B cell (primary cell): ENCODE measurements around the gene CCHCR1. TPM values are rescaled to one million over a fixed set of nuclear protein-coding genes. Genes with fewer than 3 reads are reported as not detected.

Experiments used
- ATAC-seq: fragments of 200-7000 bp; cut with Tn5 transposase; one replicate; pipeline ENCODE4 v1.10.0; 2021; ENCODE audit warnings: low read depth, mild to moderate bottlenecking, moderate number of reproducible peaks, moderate library complexity
- CTCF ChIA-PET: fragments of 350-600 bp; sonication (Branson Sonifier 250); formaldehyde crosslinking; loops from one replicate; lab custom pipeline; 2021; ENCODE audit warnings: antibody characterized with exemption, inconsistent platforms; lab: Charles Lee
- POLR2A ChIA-PET: fragments of 350-600 bp; sonication (Branson Sonifier 250); formaldehyde crosslinking; loops from one replicate; lab custom pipeline; 2021; ENCODE audit warnings: antibody characterized with exemption; lab: Charles Lee
- DNase-seq: peaks from one replicate; pipeline ENCODE4 v3.0.0; 2013
- H2AFZ ChIP-seq: 2 replicates; pipeline ENCODE4 v1.6.1; 2012; ENCODE audit warnings: mild to moderate bottlenecking, low read depth, low read length; ENCODE audit not compliant: insufficient read depth, poor library complexity, severe bottlenecking
- H3K27ac ChIP-seq, 2 donors: 1 replicate in 1 of 2; 2 replicates in 1 of 2; pipeline ENCODE4 v1.5.1; 2012 to 2013; ENCODE audit warnings: low read length in 2 of 2, mild to moderate bottlenecking in 2 of 2, moderate library complexity in 1 of 2
- H3K27me3 ChIP-seq, 4 experiments: fragments of 200-600 bp in 1 of 4; sonication (generic) in 1 of 4; replicated peaks in 1 of 4; 1 replicate in 2 of 4; 2 replicates in 2 of 4; pipeline versions ENCODE4 v1.6.1 to v1.7.0; 2013 to 2016; ENCODE audit warnings: low read length in 3 of 4, mild to moderate bottlenecking in 2 of 4, mixed read lengths in 1 of 4, moderate library complexity in 1 of 4; ENCODE audit not compliant: insufficient read depth in 4 of 4, control insufficient read depth in 3 of 4; ENCODE audit errors: control extremely low read depth in 1 of 4
- H3K36me3 ChIP-seq, 2 experiments: replicated peaks in 1 of 2; 1 replicate in 1 of 2; 2 replicates in 1 of 2; pipeline versions ENCODE4 v1.6.1 to v1.7.1; 2013; ENCODE audit warnings: low read length in 1 of 2; ENCODE audit not compliant: insufficient read depth in 2 of 2, control insufficient read depth in 1 of 2; ENCODE audit errors: control extremely low read depth in 1 of 2, extremely low read depth in 1 of 2
- H3K4me1 ChIP-seq, 2 donors: fragments of 200-600 bp in 1 of 2; sonication (generic) in 1 of 2; 1 replicate in 1 of 2; 2 replicates in 1 of 2; pipeline versions ENCODE4 v1.5.1 to v1.6.1; 2013 to 2017; ENCODE audit warnings: low read length in 2 of 2; ENCODE audit not compliant: control insufficient read depth in 2 of 2, insufficient read depth in 2 of 2
- H3K4me2 ChIP-seq: replicated peaks from 2 replicates; pipeline ENCODE3; 2012; ENCODE audit warnings: mild to moderate bottlenecking, low read depth, low read length; ENCODE audit not compliant: poor library complexity, severe bottlenecking
- H3K4me3 ChIP-seq, 5 experiments: fragments of 200-600 bp in 1 of 5; sonication (generic) in 1 of 5; 1 replicate in 3 of 5; 2 replicates in 2 of 5; pipeline versions ENCODE4 v1.5.1 to v1.7.0; 2011 to 2016; ENCODE audit warnings: low read length in 4 of 5, mild to moderate bottlenecking in 4 of 5, low read depth in 2 of 5, control low read depth in 1 of 5, moderate library complexity in 1 of 5; ENCODE audit not compliant: insufficient read depth in 1 of 5; ENCODE audit errors: control extremely low read depth in 1 of 5, extremely low read depth in 1 of 5
- H3K79me2 ChIP-seq: fragments of 200-600 bp; sonication (generic); one replicate; pipeline ENCODE4 v1.6.0; 2016; ENCODE audit warnings: low read length; ENCODE audit not compliant: control insufficient read depth, insufficient read depth
- H3K9ac ChIP-seq: fragments of 200-600 bp; sonication (generic); 2 replicates; pipeline ENCODE4 v1.6.1; 2017; ENCODE audit warnings: mild to moderate bottlenecking, low read length, moderate library complexity
- H3K9me3 ChIP-seq, 3 donors: one replicate each; pipeline versions ENCODE4 v1.6.1 to v1.7.1; 2013; ENCODE audit warnings: low read length in 2 of 3; ENCODE audit not compliant: control insufficient read depth in 2 of 3, insufficient read depth in 1 of 3; ENCODE audit errors: control extremely low read depth in 1 of 3
- H4K20me1 ChIP-seq: 2 replicates; pipeline ENCODE4 v1.6.0; 2012; ENCODE audit warnings: mild to moderate bottlenecking, low read length; ENCODE audit not compliant: insufficient read depth, control insufficient read depth, poor library complexity, severe bottlenecking
- H3K27ac Mint-ChIP-seq: one replicate; pipeline ENCODE4 v1.8.0; 2021; ENCODE audit warnings: mixed read lengths
- H3K27me3 Mint-ChIP-seq: one replicate; pipeline ENCODE4 v1.8.0; 2021; ENCODE audit warnings: mixed read lengths
- H3K4me1 Mint-ChIP-seq: one replicate; pipeline ENCODE4 v1.8.0; 2021; ENCODE audit warnings: mixed read lengths
- H3K4me3 Mint-ChIP-seq: one replicate; pipeline ENCODE4 v1.8.0; 2021; ENCODE audit warnings: mixed read lengths
- H3K9me3 Mint-ChIP-seq: one replicate; pipeline ENCODE4 v1.8.0; 2022; ENCODE audit warnings: mixed read lengths; ENCODE audit not compliant: insufficient read depth
- EZH2 ChIP-seq: IDR thresholded peaks from 2 replicates; pipeline ENCODE4 v1.6.1; 2012; ENCODE audit warnings: borderline replicate concordance, low read depth, mild to moderate bottlenecking, moderate library complexity, low read length; ENCODE audit not compliant: insufficient read depth, poor library complexity, severe bottlenecking
- WGBS: methylation state at CpG from one replicate; pipeline ENCODE4 v1.1.5; 2013; ENCODE audit warnings: missing lambda C conversion rate; ENCODE audit not compliant: insufficient coverage; 5-methylcytosine and 5-hydroxymethylcytosine counted together
- intact Hi-C: fragments of 100-400 bp; cut with micrococcal nuclease; formaldehyde crosslinking; loops from one replicate; pipeline ENCODE4 v1.10.0; 2022
- polyA plus RNA-seq: library from polyadenylated mRNA; depleted of rRNA; stranded (reverse); fragments of >200 nt; gene quantifications from 2 replicates; pipeline ENCODE4 v1.2.3, GENCODE V29; 2012
- total RNA-seq, 2 donors: library from RNA; stranded (reverse); fragments of 120-200 nt in 1 of 2; gene quantifications; 1 replicate in 1 of 2; 2 replicates in 1 of 2; pipeline versions ENCODE4 v1.2.3 to v1.2.4, GENCODE V29; 2013 to 2022
- TF ChIP-seq, protein P1 (sequence below): fragments of 200-600 bp; IDR thresholded peaks from one replicate; pipeline ENCODE4 v1.8.0; 2022; ENCODE audit warnings: antibody characterized with exemption, mild to moderate bottlenecking

CCHCR1 gene
- total and polyA plus RNA-seq, 2 donors (not counting 1 experiment from before 2014, with no cell fraction given): 17.0 to 34.7 TPM

DNA sequence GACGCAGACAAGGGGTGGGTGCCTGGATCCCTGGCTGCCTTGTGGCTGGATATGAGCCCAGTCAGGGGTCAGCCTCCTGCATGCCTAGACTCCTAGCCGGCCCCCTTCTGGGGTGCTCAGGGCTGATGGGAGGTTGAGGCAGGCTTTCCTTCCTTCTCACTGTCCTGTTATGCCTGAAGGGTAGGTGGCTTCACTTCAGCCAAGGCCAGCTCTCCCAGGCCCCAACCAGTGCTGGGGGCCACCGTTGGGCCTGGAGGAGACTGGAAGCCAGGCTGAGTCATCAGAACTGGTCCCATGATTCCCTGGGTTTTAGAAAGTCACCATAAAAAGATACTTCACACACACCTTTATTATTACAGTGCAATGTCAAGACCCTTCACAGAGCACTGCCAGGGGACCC, 15.8 kb upstream of the CCHCR1 start:
- intact Hi-C loops: no loop called here
- POLR2A ChIA-PET: no interaction called here
- H3K27ac Mint-ChIP-seq: no peak overlapping the region

DNA sequence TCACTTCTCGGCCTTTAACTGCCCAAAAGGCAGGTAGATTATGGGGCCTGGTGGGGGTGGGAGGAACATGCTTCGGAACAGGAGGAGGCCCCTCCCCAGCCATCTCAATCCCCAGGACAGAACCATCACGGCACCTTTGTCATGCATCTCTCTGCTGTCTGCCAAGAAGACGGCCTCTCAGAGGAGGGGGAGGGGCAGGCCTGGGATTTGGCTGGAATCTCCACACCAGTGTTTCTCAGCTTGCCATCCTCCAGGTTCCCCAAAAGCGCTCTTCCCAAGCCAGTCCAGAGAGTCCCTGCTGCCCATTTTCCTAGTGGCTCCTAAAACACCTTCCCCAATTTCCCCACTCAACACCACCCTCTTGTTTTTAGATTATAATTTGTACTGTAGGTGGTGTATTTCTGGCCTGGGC, 15.4 kb upstream of the CCHCR1 start:
- H2AFZ ChIP-seq: no peak overlapping the region

More for the DNA sequence above, 15.8 kb upstream of the CCHCR1 start:
- DNase-seq (no peak), ATAC-seq (no peak)
- Histone ChIP-seq H3K27me3 (no peaks in the 10 kb centered on the region), H3K36me3 (no peaks in the 10 kb centered on the region), H3K9ac (no peak overlapping the region), H3K79me2 (no peaks in the 10 kb centered on the region), H3K4me3 (no peak overlapping the region), H3K9me3 (no peaks in the 10 kb centered on the region), H3K4me2 (no peak overlapping the region), H3K27ac (no peak overlapping the region), H4K20me1 (no peaks in the 10 kb centered on the region), H3K4me1 (no peaks in the 10 kb centered on the region), H2AFZ (no peak overlapping the region)
- CTCF ChIA-PET: no interaction called here
- H3K27me3 Mint-ChIP-seq: no peaks in the 10 kb centered on the region
- TF ChIP-seq, protein P1, sequence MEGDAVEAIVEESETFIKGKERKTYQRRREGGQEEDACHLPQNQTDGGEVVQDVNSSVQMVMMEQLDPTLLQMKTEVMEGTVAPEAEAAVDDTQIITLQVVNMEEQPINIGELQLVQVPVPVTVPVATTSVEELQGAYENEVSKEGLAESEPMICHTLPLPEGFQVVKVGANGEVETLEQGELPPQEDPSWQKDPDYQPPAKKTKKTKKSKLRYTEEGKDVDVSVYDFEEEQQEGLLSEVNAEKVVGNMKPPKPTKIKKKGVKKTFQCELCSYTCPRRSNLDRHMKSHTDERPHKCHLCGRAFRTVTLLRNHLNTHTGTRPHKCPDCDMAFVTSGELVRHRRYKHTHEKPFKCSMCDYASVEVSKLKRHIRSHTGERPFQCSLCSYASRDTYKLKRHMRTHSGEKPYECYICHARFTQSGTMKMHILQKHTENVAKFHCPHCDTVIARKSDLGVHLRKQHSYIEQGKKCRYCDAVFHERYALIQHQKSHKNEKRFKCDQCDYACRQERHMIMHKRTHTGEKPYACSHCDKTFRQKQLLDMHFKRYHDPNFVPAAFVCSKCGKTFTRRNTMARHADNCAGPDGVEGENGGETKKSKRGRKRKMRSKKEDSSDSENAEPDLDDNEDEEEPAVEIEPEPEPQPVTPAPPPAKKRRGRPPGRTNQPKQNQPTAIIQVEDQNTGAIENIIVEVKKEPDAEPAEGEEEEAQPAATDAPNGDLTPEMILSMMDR: no peak
- no peak for TF ChIP-seq EZH2
- H3K4me1 Mint-ChIP-seq: no peaks in the 10 kb centered on the region
- no peak overlapping the region for H3K4me3 Mint-ChIP-seq
- no peaks in the 10 kb centered on the region for H3K9me3 Mint-ChIP-seq
- 88% methylated on average over 2 of the region's 3 CpGs for WGBS

More for the DNA sequence above, 15.4 kb upstream of the CCHCR1 start:
- Histone ChIP-seq H3K36me3 (no peaks in the 10 kb centered on the region), H3K27ac (no peak overlapping the region), H4K20me1 (no peaks in the 10 kb centered on the region), H3K9me3 (no peaks in the 10 kb centered on the region), H3K79me2 (no peaks in the 10 kb centered on the region), H3K27me3 (no peaks in the 10 kb centered on the region), H3K4me3 (no peak overlapping the region), H3K4me1 (no peaks in the 10 kb centered on the region), H3K4me2 (no peak overlapping the region), H3K9ac (no peak overlapping the region)
- no peaks in the 10 kb centered on the region for H3K27me3 Mint-ChIP-seq
- 86% methylated on average over 1 of the region's 5 CpGs for WGBS
- ATAC-seq (no peak), DNase-seq (no peak)
- CTCF ChIA-PET: no interaction called here
- intact Hi-C loops: no loop called here
- H3K4me3 Mint-ChIP-seq: no peak overlapping the region
- no peaks in the 10 kb centered on the region for H3K9me3 Mint-ChIP-seq
- POLR2A ChIA-PET: no interaction called here
- H3K4me1 Mint-ChIP-seq: no peaks in the 10 kb centered on the region
- TF ChIP-seq, protein P1: no peak
- TF ChIP-seq EZH2: no peak
- H3K27ac Mint-ChIP-seq: no peak overlapping the region
